ENCODE results near the gene FOXN3.

DNA sequence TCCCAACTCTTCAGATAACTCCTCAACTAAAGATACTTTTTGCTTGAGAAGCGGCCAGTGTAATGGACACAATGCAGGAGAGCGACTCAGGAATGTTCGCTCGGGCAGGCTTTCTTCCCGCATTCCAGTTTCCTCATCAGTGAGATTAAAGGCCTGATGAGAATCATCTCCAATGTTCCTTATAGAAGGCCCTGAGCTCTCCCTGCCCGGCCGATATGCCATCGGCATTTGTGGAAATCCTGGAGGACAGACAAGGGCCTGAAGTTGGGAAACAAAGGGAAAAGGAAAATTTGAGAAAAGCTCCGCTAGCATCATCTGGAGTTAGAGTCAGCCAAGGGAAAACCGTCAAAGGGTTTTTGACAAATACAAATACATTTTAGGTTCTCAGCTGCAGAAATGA, 38.0 kb upstream of the FOXN3 start:
- TF ChIP-seq CTCF (conservative IDR thresholded peaks at IDR 0.05 in 1 of 2, IDR thresholded peaks at IDR 0.05 in 1 of 2; ENCODE audit: low read depth in 1 of 2, low read length in 2 of 2) = no peak
- no peak for TF ChIP-seq EZH2 (IDR thresholded peaks at IDR 0.05; ENCODE audit: low read length, missing control alignments)
